Measurements from ENCODE around the gene ADGRL3.

ADGRL3 gene

GRCh38 chr4:61200187-61200915 is at the start of gene ADGRL3:
TSS of gene ADGRL3 (plus strand) at chr4:61200326.
- DNase-seq = no peak
- ATAC-seq = no peak

- ATAC-seq = no peak
- DNase-seq = no peak
Observed at GRCh38 chr4:61152433-61152832, 47.7 kb upstream of the ADGRL3 start.

GRCh38 chr4:61160478-61160877 is 39.6 kb upstream of the ADGRL3 start:
- ATAC-seq = no peak
- DNase-seq = no peak

GRCh38 chr4:61162116-61162515 is 38.0 kb upstream of the ADGRL3 start:
- no peak for DNase-seq
- ATAC-seq = no peak

- ATAC-seq = no peak
Observed at GRCh38 chr4:61173799-61174198, 26.3 kb upstream of the ADGRL3 start.

GRCh38 chr4:61175495-61175894 is 24.6 kb upstream of the ADGRL3 start:
- ATAC-seq (no peak), DNase-seq (no peak)

More at GRCh38 chr4:61173799-61174198, 26.3 kb upstream of the ADGRL3 start:
- no peak for DNase-seq

GRCh38 chr4:61177367-61177766 is 22.8 kb upstream of the ADGRL3 start:
- DNase-seq (no peak), ATAC-seq (no peak)

- DNase-seq = no peak
- no peak for ATAC-seq
Observed at GRCh38 chr4:61180405-61180804, 19.7 kb upstream of the ADGRL3 start.

- ATAC-seq (no peak), DNase-seq (no peak)
Observed at GRCh38 chr4:61182915-61183314, 17.2 kb upstream of the ADGRL3 start.

GRCh38 chr4:61185288-61185687 is 14.8 kb upstream of the ADGRL3 start:
- ATAC-seq = no peak
- no peak for DNase-seq

- DNase-seq (no peak), ATAC-seq (no peak)
Observed at GRCh38 chr4:61192392-61192791, 7.7 kb upstream of the ADGRL3 start.

GRCh38 chr4:61193863-61194262 is 6.3 kb upstream of the ADGRL3 start:
- no peak for DNase-seq
- ATAC-seq = no peak

GRCh38 chr4:61194571-61194970 is 5.6 kb upstream of the ADGRL3 start:
- no peak for DNase-seq
- ATAC-seq = no peak

GRCh38 chr4:61195101-61195500 is 5.0 kb upstream of the ADGRL3 start:
- DNase-seq = no peak
- ATAC-seq = no peak

- DNase-seq = no peak
- ATAC-seq = no peak
Observed at GRCh38 chr4:61198686-61199085, 1.4 kb upstream of the ADGRL3 start.

GRCh38 chr4:61199873-61200186 is 296 bp upstream of the ADGRL3 start:
- DNase-seq (no peak), ATAC-seq (no peak)

GRCh38 chr4:61200916-61201526 is 895 bp downstream of the ADGRL3 start:
- DNase-seq = no peak
- no peak for ATAC-seq

- ATAC-seq (no peak), DNase-seq (no peak)
Observed at GRCh38 chr4:61201561-61201960, 1.4 kb downstream of the ADGRL3 start.

- ATAC-seq (no peak), DNase-seq (no peak)
Observed at GRCh38 chr4:61201961-61202637, 2.0 kb downstream of the ADGRL3 start.

GRCh38 chr4:61202638-61203435 is 2.7 kb downstream of the ADGRL3 start:
- ATAC-seq (no peak), DNase-seq (no peak)

- ATAC-seq (no peak), DNase-seq (no peak)
Observed at GRCh38 chr4:61203436-61203790, 3.3 kb downstream of the ADGRL3 start.

- DNase-seq = no peak
Observed at GRCh38 chr4:61204353-61205060, 4.4 kb downstream of the ADGRL3 start.

More at GRCh38 chr4:61204353-61205060, 4.4 kb downstream of the ADGRL3 start:
- no peak for ATAC-seq

Data from stimulated activated naive CD8-positive, alpha-beta T cell treated with anti-CD3 and anti-CD28 coated beads, Interleukin-15, Interleukin-2, amounts not matched to agents 100 U/mL and 50 U/mL, for 24 hours (primary cell).